Dedifferentiated amniotic fluid mesenchymal stem cell (primary cell): Measurements from ENCODE around the gene NAPB.

ENCODE experiments used
- DNase-seq: peaks from one replicate; pipeline ENCODE4 v3.0.0-alpha.2; 2016; ENCODE audit errors: extremely low spot score

Gene NAPB

GRCh38 chr20:23404196-23404595 is 17.1 kb downstream of the NAPB start:
- no peak for DNase-seq

GRCh38 chr20:23403751-23404150 is 17.5 kb downstream of the NAPB start:
- DNase-seq, result no peak

- no peak for DNase-seq
Observed at GRCh38 chr20:23401051-23401450, 20.2 kb downstream of the NAPB start.

GRCh38 chr20:23399568-23400241 is 21.6 kb downstream of the NAPB start:
- no peak for DNase-seq

GRCh38 chr20:23397961-23398360 is 23.3 kb downstream of the NAPB start:
- no peak for DNase-seq

GRCh38 chr20:23396950-23397627 is 24.2 kb downstream of the NAPB start:
- no peak for DNase-seq

GRCh38 chr20:23393996-23394775 is 27.1 kb downstream of the NAPB start:
- no peak for DNase-seq

GRCh38 chr20:23391707-23392310 is 29.5 kb downstream of the NAPB start:
- no peak for DNase-seq

DNA sequence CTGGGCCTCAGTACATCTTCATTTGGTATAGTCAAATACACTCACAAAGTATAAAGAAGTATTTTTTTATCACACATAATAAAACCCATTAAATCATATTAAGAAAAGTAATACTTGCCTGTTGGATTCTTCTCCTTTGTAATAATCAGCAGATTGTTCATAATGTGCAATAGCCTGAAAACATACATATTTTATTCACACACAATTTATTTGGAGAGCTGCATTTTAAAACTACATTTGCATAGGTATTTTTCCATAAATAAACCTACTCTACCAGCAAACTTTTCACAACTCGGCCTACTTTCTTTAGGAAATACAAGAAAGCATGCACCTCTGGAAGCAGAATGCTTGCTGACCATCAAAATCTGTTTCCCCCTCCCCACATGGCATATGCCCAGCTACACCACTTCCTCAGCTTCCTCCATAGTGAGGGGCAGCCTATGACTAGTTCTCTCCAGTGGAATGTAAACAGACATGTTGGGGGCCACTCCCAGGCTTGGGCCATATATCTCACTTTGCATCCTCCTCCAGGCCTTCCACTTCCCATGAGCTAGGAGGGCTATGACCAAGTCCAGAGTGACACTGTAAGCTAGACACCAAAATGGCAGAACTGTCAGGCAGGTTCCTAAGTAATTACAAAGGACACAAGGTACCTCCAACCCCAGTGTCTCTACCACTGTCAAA is 31.1 kb downstream of the NAPB start:
- DNase-seq, result no peak

DNA sequence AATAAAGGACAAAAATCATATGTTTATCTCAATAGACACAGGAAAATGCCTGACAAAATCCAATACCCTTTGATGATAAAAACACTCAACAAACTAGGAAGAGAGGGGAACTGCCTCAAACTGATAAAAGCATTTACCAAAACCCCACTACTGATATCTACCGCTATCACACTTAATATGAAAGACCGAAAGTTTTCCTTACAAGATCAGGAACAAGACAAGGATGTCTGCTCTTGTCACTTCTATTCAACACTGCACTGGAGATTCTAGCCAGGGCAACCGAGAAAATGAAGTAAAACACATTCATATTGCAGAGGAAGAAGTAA is 34.2 kb downstream of the NAPB start:
- no peak for DNase-seq

GRCh38 chr20:23386304-23387117 is 34.8 kb downstream of the NAPB start:
- DNase-seq, result no peak

DNA sequence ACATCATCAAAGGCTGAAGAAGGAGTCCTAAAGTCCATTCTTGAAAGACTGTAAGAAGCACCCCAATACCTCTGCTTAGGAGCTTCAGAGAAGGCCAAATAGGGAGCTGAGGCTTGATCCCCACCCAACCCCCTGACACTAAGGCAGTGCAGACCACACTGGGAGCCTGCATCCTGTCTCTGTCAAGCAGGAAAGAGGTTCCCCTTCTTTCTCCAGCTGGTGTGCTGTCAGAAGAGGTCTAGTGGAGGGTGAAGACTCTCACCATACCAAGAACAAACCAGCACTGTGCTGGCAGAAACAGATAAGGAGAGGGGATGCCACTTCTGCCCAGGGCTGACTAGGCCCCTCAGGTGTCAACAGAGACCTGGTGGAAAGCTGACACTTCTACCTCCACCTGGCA is 39.4 kb downstream of the NAPB start:
- DNase-seq, result no peak

GRCh38 chr20:23379772-23380171 is 41.5 kb downstream of the NAPB start:
- DNase-seq, result no peak

DNA sequence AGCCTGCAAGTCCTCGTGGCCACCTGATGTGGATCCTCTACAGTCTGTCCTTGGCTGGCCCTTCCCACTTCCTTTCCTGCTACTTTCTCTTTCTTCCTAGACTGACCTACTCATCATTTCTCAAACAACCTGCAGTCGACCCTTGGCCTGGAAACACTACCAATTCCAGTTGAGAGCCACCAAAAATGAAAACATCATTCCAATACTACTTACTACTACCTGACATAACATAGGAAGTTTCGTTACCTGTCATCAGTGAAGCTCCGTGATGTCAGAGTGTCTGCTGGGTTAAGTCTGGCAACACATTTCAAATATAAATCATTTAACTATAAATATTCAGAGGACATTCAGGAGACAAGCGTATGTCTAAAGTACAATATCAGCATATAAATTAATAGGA is 45.5 kb downstream of the NAPB start:
- no peak for DNase-seq

- no peak for DNase-seq
Observed at GRCh38 chr20:23374441-23374840, 46.8 kb downstream of the NAPB start.

DNA sequence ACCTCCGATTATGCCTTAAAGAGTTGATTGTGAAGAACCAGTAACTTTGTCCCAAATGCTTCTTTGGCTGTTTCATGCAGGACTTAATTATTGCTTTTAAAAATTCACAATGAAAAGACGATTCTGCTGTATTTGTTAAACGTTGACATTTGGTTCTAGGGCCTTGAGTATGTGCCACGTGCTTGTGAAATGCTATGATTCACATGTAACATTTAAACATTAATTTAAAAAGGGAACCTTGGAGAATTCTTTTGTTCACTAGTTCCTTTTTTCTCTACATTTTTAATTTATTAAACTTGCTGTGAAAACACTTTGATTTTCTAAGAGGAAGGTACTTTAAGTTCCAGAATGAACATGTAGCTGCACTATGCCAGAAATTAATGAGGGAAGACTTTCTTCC is 49.8 kb downstream of the NAPB start:
- no peak for DNase-seq

DNA sequence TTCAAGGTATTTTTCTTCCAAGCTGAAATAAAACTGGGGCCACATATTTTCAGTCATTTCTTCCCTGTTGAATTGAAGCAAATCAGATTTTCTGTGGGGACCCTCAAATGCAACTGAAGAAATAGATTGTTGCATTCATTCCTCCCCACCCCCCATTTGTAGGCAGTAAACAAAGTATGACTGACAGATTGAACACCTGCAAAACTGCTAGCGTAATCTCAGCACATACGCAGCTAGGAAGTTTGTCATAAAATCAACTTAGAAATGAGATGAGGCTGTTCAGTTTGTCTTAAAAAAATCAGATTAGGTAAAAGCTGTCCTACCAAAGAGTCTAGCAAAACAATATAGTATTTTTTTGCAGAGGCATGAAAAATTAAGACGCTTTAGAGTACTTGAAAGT is 50.4 kb downstream of the NAPB start:
- no peak for DNase-seq

- DNase-seq, result no peak
Observed at GRCh38 chr20:23370274-23370673, 51.0 kb downstream of the NAPB start.

GRCh38 chr20:23369072-23369823 is 52.0 kb downstream of the NAPB start:
- no peak for DNase-seq

- DNase-seq, result peak; percentile 50
Observed at GRCh38 chr20:23368316-23369071, 52.8 kb downstream of the NAPB start.
